Measurements from ENCODE around the gene CALML3.

- TF ChIP-seq CTCF (IDR thresholded peaks at IDR 0.05) = no peak
- TF ChIP-seq POLR2A (IDR thresholded peaks at IDR 0.05) = no peak
Observed at GRCh38 chr10:5496261-5497250, 28.2 kb upstream of the CALML3 start.
